CD4-positive, alpha-beta T cell treated with Interleukin-4 for 4 hours (primary cell): Measurements from ENCODE around the gene NACC1.
A peak's percentile ranks its signal among the peaks of the same experiment; 100 is the strongest.
"Not testable (repeated sequence)": the region's sequence is repeated elsewhere in the genome, so short reads cannot be mapped to it uniquely, and the experiment has no call there.

Experiments
- DNase-seq: peaks from one replicate; pipeline ENCODE4 v3.0.0-alpha.2; 2020

NACC1 gene

DNA sequence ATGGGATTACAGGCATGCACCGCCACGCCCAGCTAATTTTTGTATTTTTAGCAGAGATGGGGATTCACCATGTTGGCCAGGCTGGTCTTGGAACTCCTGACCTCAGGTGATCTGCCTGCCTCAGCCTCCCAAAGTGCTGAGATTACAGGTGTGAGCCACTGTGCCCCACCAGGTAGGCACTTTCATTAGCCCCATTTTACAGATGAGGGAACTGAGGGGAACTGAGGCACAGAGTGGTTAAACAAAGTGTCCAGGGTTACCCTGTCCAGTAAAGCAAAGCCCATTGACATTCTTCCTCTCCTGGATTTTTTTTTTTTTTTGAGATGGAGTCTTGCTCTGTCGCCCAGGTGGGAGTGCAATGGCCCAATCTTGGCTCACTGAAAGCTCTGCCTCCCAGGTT lies 48.1 kb downstream of the NACC1 start:
- DNase-seq, result not testable (repeated sequence)

DNA sequence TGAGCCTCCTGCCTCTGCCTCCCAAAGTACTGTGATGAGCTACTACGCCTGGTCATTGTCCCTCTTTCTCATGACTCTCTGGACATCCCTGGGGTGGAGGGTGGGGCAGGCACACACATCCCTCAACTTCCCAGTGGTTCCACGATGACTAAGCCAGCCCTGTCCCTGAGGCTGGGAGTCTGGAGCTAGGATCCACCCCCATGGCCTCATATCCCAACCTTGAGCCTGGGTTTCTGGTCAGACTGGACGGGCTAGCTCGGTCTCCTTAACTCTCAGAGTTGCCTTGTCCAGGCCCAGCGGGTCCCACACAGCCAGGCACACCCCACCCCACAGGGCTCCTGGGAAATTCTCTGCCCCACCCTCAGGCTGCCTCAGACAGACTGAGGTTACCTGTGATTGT lies 51.7 kb downstream of the NACC1 start:
- no peak for DNase-seq

DNA sequence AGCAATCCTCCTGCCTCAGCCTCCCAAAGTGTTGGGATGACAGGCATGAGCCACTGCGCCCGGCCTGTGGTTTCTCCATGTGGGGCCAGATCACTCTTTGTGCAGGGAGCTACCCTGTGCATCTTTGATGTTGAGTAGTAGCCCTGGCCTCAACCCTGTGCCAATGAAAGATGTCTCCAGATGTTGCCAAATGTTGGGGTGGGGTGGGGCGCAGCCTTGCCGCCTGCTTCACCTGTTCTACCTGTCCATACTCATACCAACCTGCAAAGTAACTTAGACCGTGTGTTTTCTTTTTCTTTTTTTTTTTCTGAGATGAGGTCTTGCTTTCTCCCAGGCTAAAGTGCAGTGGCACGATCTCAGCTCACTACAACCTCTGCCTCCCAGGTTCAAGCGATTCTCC lies 53.1 kb downstream of the NACC1 start:
- no peak for DNase-seq

DNA sequence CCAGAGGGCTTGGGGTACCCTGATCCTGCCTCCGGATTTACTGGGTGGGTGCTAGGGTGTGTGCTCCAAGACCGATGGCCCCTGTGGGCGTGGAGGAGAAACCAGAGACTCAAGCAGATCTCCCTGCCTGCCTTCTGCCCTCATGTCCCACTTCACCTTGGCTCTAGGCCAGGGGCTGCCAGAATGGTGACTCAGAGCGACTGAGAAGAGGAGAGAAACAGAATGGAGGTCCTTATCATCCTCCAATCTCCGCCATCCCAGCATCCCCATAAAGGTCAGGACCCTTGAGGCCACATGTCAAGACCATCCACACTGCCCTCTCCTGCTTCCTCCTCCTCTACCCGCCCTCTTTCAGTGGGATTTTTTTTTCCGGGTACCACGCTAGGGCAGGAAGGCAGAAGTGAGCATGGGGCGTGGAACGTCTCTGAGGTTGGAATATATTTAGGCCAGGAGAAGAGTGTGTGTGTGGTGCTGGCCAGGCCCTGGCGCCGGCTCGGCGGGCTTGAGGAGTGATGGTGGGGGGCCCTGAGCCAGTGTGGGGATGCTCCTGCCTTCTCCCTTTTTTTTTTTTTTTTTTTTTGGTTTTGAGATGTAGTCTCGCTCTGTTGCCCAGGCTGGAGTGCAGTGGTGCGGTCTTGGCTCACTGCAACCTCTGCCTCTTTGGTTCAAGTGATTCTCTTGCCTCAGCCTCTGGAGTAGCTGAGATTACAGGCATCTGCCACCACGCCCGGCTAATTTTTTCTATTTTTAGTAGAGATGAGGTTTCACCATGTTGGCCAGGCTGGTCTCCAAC lies 54.5 kb downstream of the NACC1 start:
- DNase-seq, result peak; percentile 89

DNA sequence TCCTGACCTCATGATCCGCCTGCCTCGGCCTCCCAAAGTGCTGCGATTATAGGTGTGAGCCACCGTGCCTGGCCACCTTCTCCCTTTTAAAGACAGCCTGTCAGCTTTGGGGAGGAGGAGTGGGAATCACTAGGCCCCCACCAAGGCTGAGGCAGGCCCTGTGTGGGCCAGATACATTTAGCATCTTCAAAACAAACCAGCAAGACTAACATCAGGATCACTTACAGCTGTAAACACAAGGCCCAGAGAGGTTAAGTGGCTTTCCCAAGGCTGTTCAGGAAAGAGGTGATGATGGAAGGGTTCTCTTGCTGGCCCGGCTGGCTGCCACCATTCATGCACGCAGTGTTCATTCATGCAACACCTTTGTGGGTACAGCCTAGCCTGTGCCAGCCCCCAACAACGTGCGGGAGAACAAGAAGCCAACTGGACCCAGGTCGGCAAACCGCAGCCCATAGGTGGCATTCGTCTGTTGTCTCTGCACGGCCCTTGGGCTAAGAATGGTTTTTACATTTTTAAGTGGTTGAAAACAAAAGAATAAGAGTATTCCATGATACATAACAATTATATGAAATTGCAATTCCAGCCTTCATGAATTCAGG lies 55.2 kb downstream of the NACC1 start:
- DNase-seq, result no peak

DNA sequence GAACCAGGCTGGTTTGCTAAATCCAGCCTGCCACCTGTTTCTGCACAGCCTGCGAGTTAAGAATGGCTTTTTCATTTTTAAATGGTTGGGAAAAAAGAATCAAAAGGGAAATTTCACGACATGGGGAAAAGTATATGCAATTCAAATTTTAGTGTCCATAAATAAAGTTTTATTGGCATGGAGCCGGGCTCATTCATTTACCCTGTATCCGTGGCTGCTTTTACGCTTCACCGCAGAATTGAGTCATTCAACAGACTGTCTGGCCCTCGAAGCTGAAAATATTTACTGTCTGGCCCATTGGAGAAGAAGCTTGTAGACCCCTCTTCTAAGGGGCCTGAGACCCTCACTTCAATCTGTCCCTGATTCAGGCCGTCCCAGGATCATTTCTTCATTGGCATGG lies 58.3 kb downstream of the NACC1 start:
- no peak for DNase-seq

DNA sequence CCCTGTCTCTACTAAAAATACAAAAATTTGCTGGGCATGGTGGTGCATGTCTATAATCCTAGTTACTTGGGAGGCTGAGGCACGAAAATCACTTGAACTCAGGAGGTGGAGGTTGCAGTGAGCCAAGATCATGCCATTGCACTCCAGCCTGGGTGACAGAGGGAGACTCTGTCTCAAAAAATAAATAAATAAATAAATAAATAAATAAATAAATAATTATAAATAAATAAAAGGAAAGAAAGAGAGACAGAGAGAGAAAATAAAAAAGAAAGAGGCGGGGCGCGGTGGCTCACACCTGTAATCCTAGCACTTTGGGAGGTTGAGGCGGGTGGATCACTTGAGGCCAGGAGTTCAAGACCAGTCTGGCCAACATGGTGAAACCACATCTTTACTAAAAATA lies 59.5 kb downstream of the NACC1 start:
- not testable (repeated sequence) for DNase-seq

DNA sequence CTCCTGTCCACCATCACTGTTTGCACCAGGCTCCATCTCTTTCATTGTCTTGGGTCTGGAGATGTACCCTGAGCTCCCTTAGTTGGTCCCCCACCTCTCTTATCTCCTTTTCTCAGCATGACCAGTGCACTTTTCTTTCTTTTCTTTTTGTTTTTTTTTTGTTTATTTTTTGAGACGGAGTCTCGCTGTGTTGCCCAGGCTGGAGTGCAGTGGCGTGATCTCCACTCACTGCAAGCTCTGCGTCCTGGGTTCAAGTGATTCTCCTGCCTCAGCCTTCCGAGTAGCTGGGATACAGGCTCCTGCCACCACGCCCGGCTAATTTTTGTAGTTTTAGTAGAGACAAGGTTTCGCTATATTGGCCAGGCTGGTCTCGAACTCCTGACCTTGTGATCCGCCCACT lies 60.2 kb downstream of the NACC1 start:
- DNase-seq, result not testable (repeated sequence)

DNA sequence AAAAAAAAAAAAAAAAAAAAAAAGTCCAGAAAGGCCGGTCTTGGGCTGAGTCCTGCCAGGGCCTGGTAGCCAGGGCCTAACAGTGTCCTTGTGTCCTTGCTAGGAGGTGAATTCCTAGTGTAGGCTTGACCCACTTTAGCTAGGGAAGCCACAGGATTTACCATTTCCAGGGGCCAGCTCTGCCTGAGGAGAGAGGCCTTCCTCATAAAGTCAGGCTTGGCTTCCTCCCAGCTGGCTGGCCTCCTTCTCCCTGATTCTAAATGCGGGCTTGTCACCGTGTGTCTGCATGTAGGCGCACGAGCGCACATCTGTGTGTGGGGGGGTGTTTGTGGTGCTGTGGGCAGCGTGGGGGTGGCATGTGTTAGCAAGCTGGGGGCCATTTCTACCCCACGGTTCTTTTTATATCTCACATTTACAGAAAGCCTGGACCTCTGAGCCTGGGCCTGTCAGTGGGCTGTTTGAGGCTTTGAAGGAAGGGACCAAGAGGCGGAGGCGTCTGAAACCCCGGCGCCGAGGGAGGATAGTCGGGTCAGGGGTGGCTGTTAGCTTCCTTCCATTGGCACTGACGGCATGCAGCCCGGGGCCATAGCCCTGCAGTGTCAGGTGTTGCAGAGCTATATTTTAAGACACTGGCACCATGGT lies 63.8 kb downstream of the NACC1 start:
- DNase-seq, result no peak

DNA sequence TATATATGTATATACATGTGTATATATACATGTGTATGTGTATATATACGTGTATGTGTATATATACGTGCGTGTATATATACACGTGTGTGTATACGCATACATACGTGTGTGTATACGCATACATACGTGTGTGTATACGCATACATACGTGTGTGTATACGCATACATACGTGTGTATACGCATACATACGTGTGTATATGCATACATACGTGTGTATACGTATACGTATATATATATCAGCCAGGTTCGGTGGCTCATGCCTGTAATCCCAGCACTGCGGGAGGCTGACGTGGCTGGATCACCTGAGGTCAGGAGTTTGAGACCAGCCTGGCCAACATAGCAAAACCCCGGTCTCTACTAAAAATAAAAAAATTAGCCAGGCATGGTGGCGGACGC lies 66.9 kb downstream of the NACC1 start:
- not testable (repeated sequence) for DNase-seq

DNA sequence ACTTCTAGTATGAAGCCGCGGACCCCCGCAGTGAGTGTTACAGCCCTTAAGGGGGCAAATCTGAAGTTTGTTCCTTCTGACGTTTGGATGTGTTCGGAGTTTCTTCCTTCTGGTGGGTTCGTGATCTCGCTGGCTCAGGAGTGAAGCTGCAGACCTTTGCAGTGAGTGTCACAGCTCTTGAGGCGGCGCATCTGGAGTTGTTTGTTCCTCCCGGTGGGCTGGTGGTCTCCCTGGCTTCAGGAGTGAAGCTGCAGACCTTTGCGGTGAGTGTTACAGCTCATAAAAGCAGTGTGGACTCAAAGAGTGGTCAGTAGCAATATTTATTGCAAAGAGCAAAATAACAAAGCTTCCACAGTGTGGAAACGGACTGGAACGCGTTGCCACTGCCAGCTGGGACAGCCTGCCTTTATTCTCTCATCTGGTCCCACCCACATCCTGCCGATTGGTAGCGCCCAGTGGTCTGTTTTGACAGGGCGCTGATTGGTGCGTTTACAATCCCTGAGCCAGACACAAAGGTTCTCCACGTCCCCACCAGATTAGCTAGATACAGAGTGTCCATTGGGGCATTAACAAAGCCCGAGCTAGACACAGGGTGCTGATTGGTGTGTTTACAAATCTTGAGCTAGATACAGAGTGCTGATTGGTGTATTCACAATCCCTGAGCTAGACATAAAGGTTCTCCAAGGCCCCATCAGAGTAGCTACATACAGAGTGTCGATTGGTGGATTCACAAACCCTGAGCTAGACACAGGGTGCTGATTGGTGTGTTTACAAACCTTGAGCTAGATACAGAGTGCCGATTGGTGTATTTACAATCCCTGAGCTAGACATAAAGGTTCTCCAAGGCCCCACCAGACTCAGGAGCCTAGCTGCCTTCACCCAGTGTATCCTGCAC lies 67.9 kb downstream of the NACC1 start:
- DNase-seq, result not testable (repeated sequence)

DNA sequence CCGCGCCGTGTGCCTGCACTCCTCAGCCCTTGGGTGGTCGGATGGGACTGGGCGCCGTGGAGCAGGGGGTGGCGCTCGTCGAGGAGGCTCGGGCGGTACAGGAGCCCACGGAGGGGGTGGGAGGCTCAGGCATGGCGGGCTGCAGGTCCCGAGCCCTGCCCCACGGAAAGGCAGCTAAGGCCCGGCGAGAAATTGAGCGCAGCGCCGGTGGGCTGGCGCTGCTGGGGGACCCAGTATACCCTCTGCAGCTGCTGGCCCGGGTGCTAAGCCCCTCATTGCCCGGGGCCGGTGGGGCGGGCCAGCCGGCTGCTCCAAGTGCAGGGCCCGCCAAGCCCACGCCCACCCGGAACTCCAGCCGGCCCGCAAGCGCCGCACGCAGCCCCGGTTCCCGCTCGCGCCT lies 68.6 kb downstream of the NACC1 start:
- DNase-seq, result not testable (repeated sequence)

DNA sequence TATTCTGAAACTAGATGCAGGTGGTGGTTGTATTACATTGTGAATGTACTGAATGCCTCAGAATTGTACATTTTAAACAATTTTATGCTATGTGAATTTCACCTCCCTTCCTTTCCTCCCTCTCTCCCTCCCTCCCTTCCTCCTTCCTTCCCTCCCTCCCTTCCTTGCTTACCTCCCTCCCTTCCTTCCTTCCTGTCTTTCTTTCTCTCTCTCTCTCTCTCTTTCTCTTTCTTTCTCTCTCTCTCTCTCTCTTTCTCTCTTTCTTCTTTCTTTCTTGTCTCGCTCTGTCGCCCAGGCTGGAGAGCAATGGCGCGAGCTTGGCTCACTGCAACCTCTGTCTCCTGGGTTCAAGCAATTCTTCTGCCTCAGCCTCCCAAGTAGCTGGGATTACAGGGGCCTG lies 69.4 kb downstream of the NACC1 start:
- no peak for DNase-seq

DNA sequence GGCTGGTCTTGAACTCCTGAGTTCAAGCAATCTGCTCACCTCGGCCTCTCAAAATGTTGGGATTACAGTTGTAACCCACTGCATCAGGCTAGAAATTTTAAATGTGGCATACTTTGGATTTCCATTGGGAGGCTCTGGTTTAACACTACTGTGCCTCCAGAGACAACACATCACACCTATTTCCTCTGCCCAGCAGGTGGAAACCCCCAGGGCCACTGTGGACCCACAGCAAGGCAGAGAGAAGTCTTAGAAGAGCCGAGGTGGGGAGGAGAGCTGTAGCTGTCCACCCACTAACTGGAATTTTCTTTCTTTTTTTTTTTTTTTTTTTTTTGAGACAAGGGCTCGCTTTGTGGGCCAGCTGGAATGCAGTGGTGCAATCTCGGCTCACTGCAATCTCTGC lies 71.5 kb downstream of the NACC1 start:
- DNase-seq, result no peak
